Right renal cortex interstitium (tissue), 3 donors: ENCODE results near the gene UBE2H. TPM values are rescaled to one million over a fixed set of nuclear protein-coding genes. Genes with fewer than 3 reads are reported as not detected.
"Not testable (repeated sequence)": the region's sequence is repeated elsewhere in the genome, so short reads cannot be mapped to it uniquely, and the experiment has no call there.

Experiments used
- DNase-seq, 3 donors: peaks; one replicate each; pipeline ENCODE4 v3.0.0-alpha.2; 2013; ENCODE audit warnings: low read depth in 3 of 3, low spot score in 2 of 3
- polyA plus RNA-seq, 3 donors: library from polyadenylated mRNA; unstranded; fragments of 120-200 nt; gene quantifications; one replicate each; pipeline ENCODE4 v1.2.1, GENCODE V29; 2013; ENCODE audit not compliant: insufficient read length in 3 of 3

The UBE2H gene
- polyA plus RNA-seq, 3 donors: 121 to 128 (median 125) TPM

DNA sequence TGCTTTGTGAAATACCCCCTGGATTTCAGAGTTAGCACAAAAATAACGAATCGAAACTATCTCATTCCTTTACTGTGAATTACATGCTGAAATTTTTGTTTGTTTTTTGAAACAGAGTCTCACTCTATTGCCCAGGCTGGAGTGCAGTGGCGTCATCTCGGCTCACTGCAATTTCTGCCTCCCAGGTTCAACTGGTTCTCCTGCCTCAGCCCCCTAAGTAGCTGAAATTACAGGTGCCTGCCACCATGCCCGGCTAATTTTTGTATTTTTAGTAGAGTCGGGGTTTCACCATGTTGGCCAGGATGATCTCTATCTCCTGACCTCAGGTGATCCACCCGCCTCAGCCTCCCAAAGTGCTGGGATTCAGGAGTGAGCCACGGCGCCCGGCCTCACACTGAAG, 125.9 kb downstream of the UBE2H start:
- not testable (repeated sequence) for DNase-seq

DNA sequence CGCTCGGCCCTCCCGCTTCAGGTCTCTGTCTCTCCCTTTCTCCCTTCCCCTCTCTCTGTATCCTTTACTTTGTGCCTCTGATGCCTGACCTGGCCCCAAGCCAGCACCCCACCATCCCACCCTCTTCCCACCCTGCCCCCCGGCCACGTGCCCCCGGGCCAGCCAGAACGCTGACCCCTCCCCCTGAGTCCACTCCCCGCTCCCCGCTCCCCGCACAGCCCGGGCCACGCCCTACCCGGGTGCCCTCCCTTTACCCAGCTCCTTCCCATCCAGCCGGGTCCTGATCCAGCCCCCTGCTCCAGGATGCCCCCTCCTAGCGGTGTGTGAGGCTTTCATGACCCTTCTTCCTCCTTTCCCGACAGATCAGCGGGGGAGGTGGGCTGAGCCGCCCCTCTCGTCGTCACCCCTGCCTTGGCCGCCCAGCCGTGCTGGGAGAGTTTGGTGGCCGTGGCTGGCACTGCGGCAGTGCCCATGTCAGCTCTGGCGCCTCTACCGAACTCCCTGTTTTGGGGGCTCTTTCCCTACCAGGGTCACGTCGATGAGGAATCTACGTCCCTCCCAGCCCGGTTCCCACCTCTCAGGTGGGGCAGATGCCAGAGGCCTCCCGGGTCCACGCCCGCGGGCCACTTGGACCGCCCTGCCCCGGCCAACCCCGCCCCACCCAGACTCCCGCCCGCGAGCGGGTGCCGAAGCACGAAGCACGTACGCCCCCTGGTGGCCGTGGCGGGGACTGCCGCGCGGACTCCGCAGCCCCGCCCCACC, 127.4 kb downstream of the UBE2H start:
- DNase-seq: no peak

DNA sequence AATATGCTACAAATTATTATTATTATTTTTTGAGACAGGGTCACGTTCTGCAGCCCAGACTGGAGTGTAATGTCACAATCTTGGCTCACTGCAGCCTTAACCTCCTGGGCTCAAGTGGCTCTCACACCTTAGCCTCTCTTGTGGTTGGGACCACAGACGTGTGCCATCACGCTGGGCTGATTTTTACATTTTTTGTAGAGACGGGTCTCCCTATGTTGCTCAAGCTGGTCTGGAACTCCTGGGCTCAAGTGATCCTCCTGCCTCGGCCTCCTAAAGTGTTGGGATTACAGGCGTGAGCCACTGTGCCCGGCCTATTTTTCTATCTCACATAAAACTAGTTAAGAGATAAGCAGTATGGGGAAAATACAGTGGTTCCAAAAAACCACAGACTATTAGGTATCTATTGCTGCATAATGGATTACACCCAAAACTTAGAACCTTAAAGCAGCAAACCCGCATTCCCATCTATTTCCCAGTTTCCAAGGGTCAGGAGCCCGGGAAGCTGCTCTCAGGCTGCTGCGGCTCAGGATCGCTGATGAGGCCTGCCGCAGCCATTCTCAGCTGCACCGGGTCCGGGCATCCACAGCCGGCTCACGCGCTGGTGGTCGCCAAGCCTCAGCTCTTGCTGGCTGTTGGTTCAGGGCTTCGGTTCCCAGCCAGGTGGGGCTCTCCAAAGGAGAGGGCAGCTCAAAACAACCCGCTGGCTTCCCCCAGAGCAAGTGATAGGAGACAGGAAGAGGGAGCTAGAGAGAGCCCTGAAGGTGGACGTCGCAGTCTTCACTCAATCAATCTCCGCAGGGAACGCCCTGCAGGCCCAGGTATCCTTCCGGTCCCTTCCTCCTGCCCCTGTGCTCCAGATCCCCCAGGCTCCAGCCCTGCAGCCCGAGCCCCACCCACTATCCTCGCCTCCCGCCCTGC, 128.2 kb downstream of the UBE2H start:
- DNase-seq: no peak

- DNase-seq: not testable (repeated sequence)
Observed at GRCh38 chr7:129823143-129823542, 129.6 kb downstream of the UBE2H start.

DNA sequence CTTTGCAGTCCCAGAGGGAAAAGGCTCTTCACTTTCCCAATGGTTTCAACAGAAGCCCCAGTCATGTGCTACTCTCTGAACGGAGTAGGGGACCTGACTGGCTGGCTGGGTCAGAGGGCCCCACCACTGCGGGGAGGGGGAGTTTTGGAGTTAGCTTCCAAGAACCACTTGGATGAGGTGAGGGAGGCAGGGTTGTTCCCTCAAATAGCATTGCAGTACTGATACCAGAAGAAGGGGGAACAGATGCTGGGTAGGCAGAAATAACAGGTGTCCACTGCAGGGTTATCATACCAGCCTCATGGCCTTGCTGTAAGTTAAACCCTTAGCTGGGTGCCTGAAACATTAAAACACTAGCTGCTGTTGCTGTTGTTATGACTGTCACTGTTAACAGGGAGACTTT, 131.3 kb downstream of the UBE2H start:
- DNase-seq: no peak

DNA sequence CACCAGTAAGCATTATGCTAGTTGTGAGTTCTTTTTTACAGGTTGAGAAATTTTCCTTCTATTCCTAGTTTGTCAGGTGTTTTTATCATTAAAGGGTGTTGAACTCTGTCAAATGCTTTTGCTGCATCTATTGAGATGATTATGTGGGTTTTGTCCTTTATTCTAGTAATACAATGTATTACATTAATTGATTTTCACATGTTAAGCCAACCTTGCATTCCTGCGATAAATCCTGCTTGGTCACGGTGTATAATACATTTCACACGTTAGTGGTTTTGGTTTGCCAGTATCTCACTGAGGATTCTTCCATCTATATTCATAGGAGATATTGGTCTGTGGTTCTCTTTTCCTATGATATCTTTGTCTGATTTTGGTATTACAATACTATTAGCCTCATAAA, 136.0 kb downstream of the UBE2H start:
- DNase-seq: no peak

DNA sequence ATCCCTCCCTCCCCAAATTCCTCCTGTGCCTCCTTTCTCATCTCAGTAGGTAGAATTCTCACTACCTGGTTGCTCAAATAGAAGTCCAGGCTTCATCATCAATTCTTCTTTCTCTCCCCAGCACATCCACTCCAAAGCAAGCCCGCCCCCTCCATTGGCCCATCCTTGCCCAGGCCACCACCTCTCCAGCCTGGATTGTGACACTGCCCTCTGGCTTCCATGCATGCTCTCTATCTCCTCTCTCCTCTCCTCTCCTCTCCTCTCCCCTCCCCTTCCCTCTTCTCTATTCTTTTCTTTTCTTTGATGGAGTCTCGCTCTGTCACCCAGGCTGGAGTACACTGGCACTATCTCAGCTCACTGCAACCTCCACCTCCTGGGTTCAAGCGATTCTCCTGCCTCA, 144.9 kb downstream of the UBE2H start:
- no peak for DNase-seq

- DNase-seq: no peak
Observed at GRCh38 chr7:129804890-129805719, 147.7 kb downstream of the UBE2H start.

DNA sequence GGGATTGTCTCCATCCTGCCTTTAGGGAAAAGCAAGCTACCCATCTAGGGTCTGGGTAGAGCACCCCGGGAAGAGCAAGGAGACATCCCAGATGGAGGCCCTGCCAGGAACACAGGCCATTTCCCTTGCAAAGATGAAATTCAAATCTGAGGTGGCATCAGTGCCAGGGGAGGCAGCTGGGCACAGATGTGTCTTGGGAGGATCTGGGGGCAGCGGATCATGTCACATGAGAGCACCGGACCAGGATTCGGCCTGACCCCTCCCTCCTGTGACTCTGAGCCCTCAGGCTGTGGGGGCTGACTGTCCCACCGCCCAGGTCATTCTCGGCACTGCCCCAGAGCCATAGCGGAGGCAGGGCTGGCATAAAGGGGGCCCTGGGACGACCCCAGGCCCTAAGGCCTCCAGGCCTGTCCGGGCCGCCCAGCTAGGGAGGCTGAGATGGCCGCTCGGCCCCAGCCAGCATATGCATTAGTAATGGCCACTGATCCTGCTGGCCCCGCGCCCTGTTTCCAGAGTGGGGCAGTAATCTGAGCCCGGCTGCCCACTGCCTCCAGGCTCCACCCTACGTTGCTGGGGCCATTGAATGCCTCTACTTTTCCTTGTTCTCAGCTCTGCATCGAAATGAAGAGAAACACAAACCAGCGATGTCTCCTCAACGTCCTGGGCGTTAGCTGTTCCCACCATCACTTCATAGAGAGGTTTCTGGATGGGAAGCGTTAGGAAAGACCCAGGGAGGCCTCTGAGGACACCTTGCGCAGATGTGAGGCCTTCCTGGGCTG, 148.5 kb downstream of the UBE2H start:
- no peak for DNase-seq

DNA sequence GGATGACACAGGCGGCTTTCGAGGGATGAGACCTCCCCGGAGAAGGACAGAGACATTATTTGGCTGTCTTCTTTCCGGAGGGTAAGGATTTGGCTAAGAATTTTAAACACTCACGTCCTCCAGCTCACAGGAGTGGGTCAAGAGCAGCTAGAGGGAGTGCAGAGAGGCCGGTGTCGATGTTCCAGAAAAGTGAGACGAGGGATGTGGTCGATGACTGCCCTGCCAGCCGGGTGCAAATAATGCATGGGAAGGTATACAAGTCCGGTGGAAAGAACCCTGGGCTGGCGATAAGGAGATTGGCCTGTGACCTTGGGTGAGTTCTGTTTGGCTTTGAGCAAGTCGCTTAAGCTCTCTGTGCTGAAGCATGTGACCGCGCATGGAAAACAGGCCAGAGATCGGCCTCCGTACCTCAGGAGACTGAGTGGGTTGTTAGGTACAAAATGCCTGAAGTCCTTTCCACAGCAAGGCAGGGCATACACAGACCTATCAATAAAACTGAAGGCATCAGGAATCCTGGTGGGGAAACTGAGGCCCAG, 149.1 kb downstream of the UBE2H start:
- no peak for DNase-seq

GRCh38 chr7:129801882-129802281, 150.9 kb downstream of the UBE2H start:
- DNase-seq: no peak

DNA sequence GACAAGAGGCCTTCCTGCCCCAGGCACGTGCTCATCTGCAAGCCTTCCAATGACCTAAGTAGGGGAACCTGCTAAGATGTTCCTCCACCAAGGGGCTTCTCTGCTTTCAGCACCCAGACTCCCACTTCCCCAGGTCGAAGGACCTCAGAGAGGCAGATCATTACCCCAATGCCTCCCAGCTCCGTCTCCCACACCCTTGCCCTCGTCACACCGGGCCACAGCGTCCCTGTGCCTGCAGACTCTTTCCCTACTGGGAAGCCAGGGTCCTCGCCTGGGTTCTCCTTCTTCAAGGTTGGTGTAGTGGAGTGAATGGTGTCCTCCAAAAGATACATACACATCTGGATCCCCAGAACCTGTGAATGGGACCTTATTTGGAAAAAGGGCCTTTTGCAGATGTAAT, 151.9 kb downstream of the UBE2H start:
- DNase-seq: no peak

GRCh38 chr7:129799350-129799955, 153.3 kb downstream of the UBE2H start:
- no peak for DNase-seq

DNA sequence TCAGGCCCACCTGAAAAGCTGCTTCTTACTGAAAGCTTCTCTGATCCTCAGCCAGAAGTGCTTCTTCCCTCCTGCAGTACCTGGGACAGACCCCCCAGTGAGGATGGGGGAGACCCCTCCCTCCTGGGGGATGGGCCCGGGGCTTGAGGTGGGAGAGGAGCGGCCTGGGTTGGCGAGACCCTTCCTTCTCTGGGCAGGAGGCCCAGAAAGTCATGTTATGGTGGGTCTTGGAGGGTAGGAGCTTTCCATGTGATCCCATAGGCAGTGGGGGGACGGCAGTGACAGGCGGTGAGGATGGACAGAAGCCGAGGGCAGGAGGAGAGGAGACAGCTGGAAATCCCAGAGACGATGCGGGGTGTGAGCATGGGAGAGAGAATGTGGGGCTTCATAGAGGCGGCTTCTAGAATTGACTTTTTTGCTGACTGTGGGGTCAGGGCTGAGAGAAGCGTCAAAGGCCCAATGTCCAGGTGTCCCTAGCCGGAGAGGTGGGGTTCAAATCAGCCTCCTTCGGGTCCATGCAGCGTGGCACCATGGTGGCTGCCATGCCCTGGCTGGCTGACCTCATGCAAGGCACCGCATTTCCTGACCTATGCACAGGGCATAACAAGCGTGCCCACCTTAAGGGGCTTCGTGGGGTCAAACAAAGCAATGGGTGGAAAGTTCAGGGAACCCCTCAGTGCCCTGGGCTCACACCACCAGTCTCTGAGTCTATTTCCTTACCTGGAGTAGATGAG, 154.0 kb downstream of the UBE2H start:
- DNase-seq: no peak

DNA sequence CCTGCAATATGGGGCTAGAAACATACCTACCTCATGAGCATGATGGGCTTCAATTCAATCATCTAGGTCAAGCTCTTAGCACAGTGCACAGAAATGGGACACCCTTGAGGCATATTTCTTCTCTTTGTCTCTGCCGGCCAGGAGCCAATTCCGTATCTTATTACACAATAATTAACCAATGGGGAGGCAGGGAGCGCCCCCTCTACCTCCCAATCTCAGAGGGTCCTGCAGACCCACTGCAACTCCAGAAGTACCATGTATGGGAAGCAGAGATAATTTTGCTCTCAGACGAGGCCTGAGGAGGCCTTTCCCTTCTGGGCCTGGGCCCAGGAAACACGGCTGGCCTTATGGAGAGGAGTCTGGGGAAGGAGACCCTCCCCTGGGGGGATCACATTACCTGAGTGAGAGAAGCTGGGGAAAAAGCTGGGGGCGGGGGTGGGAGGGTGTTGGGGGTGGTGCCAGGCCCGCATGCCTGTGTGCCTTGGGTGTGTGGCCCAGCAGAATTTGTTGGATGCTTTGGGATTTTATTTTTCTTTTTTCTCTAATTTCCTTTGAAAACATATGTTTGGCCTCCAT, 155.5 kb downstream of the UBE2H start:
- no peak for DNase-seq

GRCh38 chr7:129796186-129796775, 156.5 kb downstream of the UBE2H start:
- no peak for DNase-seq

DNA sequence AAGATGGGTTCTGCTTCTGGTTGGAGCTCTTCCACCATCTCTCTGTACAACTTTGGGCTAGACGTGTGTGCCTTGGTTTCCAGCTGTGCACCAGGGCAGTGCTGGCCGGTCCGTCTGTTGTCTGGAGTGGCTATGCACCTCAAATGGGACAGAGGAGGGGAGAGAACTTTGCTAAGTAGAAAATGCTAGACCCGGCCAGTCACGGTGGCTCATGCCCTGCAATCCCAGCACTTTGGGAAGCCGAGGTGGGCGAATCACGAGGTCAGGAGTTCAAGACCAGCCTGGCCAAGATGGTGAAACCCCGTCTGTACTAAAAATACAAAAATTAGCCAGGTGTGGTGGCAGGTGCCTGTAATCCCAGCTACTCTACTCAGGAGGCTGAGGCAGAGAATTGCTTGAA, 158.3 kb downstream of the UBE2H start:
- DNase-seq: not testable (repeated sequence)
